HL-60 (cell line): Measurements from ENCODE around the gene LTB4R.

Experiments
- CTCF ChIP-seq: IDR thresholded peaks from one replicate; pipeline ENCODE4 v1.5.1; 2011; ENCODE audit warnings: low read length, control low read depth, inconsistent platforms; ENCODE audit not compliant: insufficient read depth
- GABPA ChIP-seq: IDR thresholded peaks from 2 replicates; pipeline ENCODE4 v1.6.1; 2012; ENCODE audit warnings: low read depth
- POLR2AphosphoS5 ChIP-seq: IDR thresholded peaks from 2 replicates; pipeline ENCODE4 v1.6.1; 2012; ENCODE audit warnings: low read depth
- REST ChIP-seq: IDR thresholded peaks from 2 replicates; pipeline ENCODE4 v1.6.1; 2012; ENCODE audit warnings: low read depth; ENCODE audit not compliant: insufficient replicate concordance
- SPI1 ChIP-seq: IDR thresholded peaks from 2 replicates; pipeline ENCODE4 v1.6.1; 2012; ENCODE audit warnings: low read depth, mild to moderate bottlenecking, borderline replicate concordance

- TF ChIP-seq CTCF: no peak
- TF ChIP-seq GABPA: no peak
- TF ChIP-seq POLR2AphosphoS5: no peak
- TF ChIP-seq REST: no peak
- TF ChIP-seq SPI1: no peak
Observed at GRCh38 chr14:24355009-24355408, 43.7 kb downstream of the LTB4R start.
